Panc1 (cell line): ENCODE data around the gene KIDINS220. TPM values are rescaled to one million over a fixed set of nuclear protein-coding genes. Genes with fewer than 3 reads are reported as not detected.
A peak's percentile ranks its signal among the peaks of the same experiment; 100 is the strongest.

Experiments used
- ATAC-seq: fragments of 200-7000 bp; cut with Tn5 transposase; 2 replicates; pipeline ENCODE4 v1.9.1; 2020; ENCODE audit warnings: mild to moderate bottlenecking, moderate library complexity
- BruUV-seq: library from RNA; stranded (reverse); fragments of 400-500 nt; replicated peaks from 2 replicates; lab custom pipeline; 2021; lab: Mats Ljungman, UMichigan
- CTCF ChIA-PET: fragments of 300-600 bp; sonication (Branson Sonifier 250); formaldehyde crosslinking; loops from one replicate; lab custom pipeline; 2022; ENCODE audit warnings: antibody characterized with exemption; lab: Charles Lee
- POLR2A ChIA-PET: fragments of 300-600 bp; sonication (Branson Sonifier 250); formaldehyde crosslinking; loops from one replicate; lab custom pipeline; 2022; ENCODE audit warnings: antibody characterized with exemption; lab: Charles Lee
- DNase-seq: peaks from one replicate; pipeline ENCODE4 v3.0.0-alpha.2; 2010; ENCODE audit warnings: low read depth, low spot score
- H3K27ac ChIP-seq: 2 replicates; pipeline ENCODE4 v1.5.1; 2011; ENCODE audit warnings: mild to moderate bottlenecking, low read length, inconsistent platforms
- H3K27me3 ChIP-seq: fragments of 200-500 bp; sonication (Bioruptor generic); 2 replicates; pipeline ENCODE4 v1.6.0; 2014; ENCODE audit warnings: low read length, inconsistent platforms; ENCODE audit not compliant: control insufficient read depth, insufficient read depth
- H3K36me3 ChIP-seq: fragments of 200-500 bp; sonication (Bioruptor generic); 2 replicates; pipeline ENCODE4 v1.5.1; 2014; ENCODE audit warnings: inconsistent platforms, mild to moderate bottlenecking, low read length, moderate library complexity; ENCODE audit not compliant: control insufficient read depth, insufficient read depth
- H3K4me1 ChIP-seq: 2 replicates; pipeline ENCODE4 v1.5.1; 2011; ENCODE audit warnings: inconsistent platforms, mild to moderate bottlenecking, low read length, moderate library complexity; ENCODE audit not compliant: control insufficient read depth, insufficient read depth
- H3K4me3 ChIP-seq, 2 experiments: 2 replicates each; pipeline ENCODE4 v1.5.1; 2011 to 2012; ENCODE audit warnings: low read depth in 2 of 2, low read length in 2 of 2, mild to moderate bottlenecking in 2 of 2, inconsistent platforms in 1 of 2, moderate library complexity in 1 of 2
- H3K9me3 ChIP-seq: fragments of 200-500 bp; sonication (Bioruptor generic); 2 replicates; pipeline ENCODE4 v1.5.1; 2014; ENCODE audit warnings: low read depth, mild to moderate bottlenecking, inconsistent platforms, low read length, moderate library complexity; ENCODE audit not compliant: control insufficient read depth, insufficient read depth
- POLR2AphosphoS5 ChIP-seq: IDR thresholded peaks from 2 replicates; pipeline ENCODE4 v1.6.1; 2012; ENCODE audit warnings: mild to moderate bottlenecking, low read depth, low read length, moderate library complexity
- REST ChIP-seq, 2 experiments: IDR thresholded peaks; 2 replicates each; pipeline ENCODE4 v1.6.1; 2011 to 2012; ENCODE audit warnings: low read depth in 2 of 2, control low read depth in 1 of 2, low read length in 1 of 2, mild to moderate bottlenecking in 1 of 2, moderate library complexity in 1 of 2; ENCODE audit not compliant: insufficient read depth in 1 of 2
- SIN3A ChIP-seq: IDR thresholded peaks from 2 replicates; pipeline ENCODE4 v1.6.1; 2012; ENCODE audit warnings: low read depth, mild to moderate bottlenecking, low read length, moderate library complexity, borderline replicate concordance; ENCODE audit not compliant: insufficient read depth
- TCF7L2 ChIP-seq: IDR thresholded peaks from 2 replicates; pipeline ENCODE4 v1.6.1; 2011; ENCODE audit warnings: mild to moderate bottlenecking, low read depth, low read length, inconsistent platforms
- in situ Hi-C: cut with HindIII; loops from 2 replicates; pipeline ENCODE4 v1.10.0; 2016; ENCODE audit warnings: low sequenced_read_pairs, low pct_unique_long_range_greater_than_20kb
- intact Hi-C: fragments of 100-400 bp; cut with micrococcal nuclease; formaldehyde crosslinking; loops from one replicate; pipeline ENCODE4 v1.10.0; 2022; ENCODE audit not compliant: unreplicated experiment
- total RNA-seq: library from RNA; stranded (reverse); gene quantifications from one replicate; pipeline ENCODE4 v1.2.1, GENCODE V29; 2021; ENCODE audit not compliant: unreplicated experiment
- TF ChIP-seq, protein P1 (sequence below): fragments of 450-650 bp; IDR thresholded peaks from 2 replicates; pipeline ENCODE4 v1.5.1; 2017; ENCODE audit warnings: mild to moderate bottlenecking

KIDINS220 gene
- total RNA-seq, 1 experiment from 2014 or later = 39.3 TPM

GRCh38 chr2:8681786-8682692 is 155.4 kb downstream of the KIDINS220 start, which contains the start of gene ID2:
Gene ID2, plus strand, starts transcription at chr2:8682056. Its CDS starts 110 bp downstream, at chr2:8682166.
- peak within 1 kb of the TSS; percentile 71 to 88 for H3K4me3 ChIP-seq
- H3K9me3 ChIP-seq = no peaks in the 10 kb centered on the region
- POLR2A ChIA-PET = interaction anchor here (0.6 to 0.7 kb wide), 6 partner anchors 26 to 649 kb away, joined by 3 to 19 read pairs (median 4); no protein-coding TSS in a partner anchor
- in situ Hi-C loops (no loop called here), intact Hi-C loops (loop anchor here (5.0 to 10.0 kb wide), 3 partner anchors 527 to 1567 kb away; no protein-coding TSS in a partner anchor)
- no peak for DNase-seq
- H3K4me1 ChIP-seq = peaks cover 35% of the 10 kb centered on the region
- ATAC-seq = peak; percentile 74
- TF ChIP-seq SIN3A (peak; percentile 39; the same call in 1 of the 2 replicates), REST (IDR thresholded peaks at IDR 0.05; ENCODE audit: insufficient read depth in 1 of 2, low read depth in 2 of 2, low read length in 1 of 2) (peak in 1 of 2 experiments; percentile 42; a peak in 1 of 4 replicates), POLR2AphosphoS5 (peak; percentile 98), TCF7L2 (peak; percentile 87)
- TF ChIP-seq, protein P1, sequence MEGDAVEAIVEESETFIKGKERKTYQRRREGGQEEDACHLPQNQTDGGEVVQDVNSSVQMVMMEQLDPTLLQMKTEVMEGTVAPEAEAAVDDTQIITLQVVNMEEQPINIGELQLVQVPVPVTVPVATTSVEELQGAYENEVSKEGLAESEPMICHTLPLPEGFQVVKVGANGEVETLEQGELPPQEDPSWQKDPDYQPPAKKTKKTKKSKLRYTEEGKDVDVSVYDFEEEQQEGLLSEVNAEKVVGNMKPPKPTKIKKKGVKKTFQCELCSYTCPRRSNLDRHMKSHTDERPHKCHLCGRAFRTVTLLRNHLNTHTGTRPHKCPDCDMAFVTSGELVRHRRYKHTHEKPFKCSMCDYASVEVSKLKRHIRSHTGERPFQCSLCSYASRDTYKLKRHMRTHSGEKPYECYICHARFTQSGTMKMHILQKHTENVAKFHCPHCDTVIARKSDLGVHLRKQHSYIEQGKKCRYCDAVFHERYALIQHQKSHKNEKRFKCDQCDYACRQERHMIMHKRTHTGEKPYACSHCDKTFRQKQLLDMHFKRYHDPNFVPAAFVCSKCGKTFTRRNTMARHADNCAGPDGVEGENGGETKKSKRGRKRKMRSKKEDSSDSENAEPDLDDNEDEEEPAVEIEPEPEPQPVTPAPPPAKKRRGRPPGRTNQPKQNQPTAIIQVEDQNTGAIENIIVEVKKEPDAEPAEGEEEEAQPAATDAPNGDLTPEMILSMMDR = no peak
- CTCF ChIA-PET = interaction anchor here (0.6 to 1.0 kb wide), 2 partner anchors 11 to 1255 kb away, joined by 3 to 5 read pairs; no protein-coding TSS in a partner anchor
- peaks cover 11% of the 10 kb centered on the region; the same call in 1 of the 2 replicates for H3K36me3 ChIP-seq
- no TSS peak for BruUV-seq
- H3K27ac ChIP-seq = peak within 1 kb of the TSS; percentile 89
- no peaks in the 10 kb centered on the region; the same call in 1 of the 2 replicates for H3K27me3 ChIP-seq

DNA sequence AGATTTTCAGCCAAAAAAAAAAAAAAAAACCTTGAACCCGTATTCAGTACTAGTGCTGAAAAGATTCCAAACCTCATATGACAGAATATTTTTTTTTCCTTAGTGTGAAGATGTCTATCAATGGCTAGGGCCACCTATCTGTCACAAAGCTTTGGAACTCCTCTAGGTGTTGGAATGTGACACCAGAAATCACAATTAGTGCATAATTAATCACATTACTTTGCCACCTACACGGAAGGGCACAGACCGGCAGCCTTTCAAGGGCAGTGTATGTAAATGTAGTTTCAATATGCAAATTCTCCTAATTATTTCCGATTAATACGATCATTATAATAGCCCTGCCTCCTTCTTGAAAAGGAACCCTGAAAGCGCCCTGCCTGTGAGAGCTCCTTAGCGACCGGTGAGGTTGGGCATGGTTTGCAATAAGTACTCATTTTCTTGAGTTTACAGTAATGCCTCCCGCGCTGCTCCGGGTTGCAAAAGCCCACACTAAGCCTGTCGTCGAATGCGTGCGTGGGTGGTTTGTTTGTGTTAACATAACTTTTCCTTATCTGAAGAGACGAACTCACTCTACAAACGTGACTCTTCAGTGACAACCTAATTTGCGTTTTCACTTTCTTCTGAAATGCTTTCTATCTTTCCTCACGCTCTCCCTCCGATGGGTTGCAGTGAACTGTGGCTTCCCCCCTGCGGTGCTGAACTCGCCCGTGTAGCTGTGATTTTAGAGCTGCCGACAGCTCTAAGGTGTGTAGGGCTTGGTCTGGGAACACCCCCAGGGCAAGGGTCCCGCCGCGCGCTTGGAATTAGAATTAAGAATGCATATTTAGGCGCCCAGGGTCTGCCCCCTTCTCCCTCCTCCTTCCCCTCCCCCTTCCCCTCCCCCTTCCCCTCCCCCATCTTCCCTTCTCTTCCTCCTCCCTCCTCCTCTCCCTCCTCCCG is 156.3 kb downstream of the KIDINS220 start:
- Histone ChIP-seq H3K4me3 (peak overlapping the region; percentile 61 to 79), H3K36me3 (peaks cover 11% of the 10 kb centered on the region; the same call in 1 of the 2 replicates), H3K27ac (peak overlapping the region; percentile 89), H3K9me3 (no peaks in the 10 kb centered on the region), H3K4me1 (peaks cover 35% of the 10 kb centered on the region), H3K27me3 (no peaks in the 10 kb centered on the region; the same call in 1 of the 2 replicates)
- ATAC-seq (no peak), DNase-seq (no peak)
- no peak for TF ChIP-seq REST (IDR thresholded peaks at IDR 0.05; ENCODE audit: insufficient read depth in 1 of 2, low read depth in 2 of 2, low read length in 1 of 2)
- no peak for TF ChIP-seq SIN3A
- TF ChIP-seq, protein P1 = no peak
- TF ChIP-seq TCF7L2 = no peak
- TF ChIP-seq POLR2AphosphoS5 = no peak
- CTCF ChIA-PET = interaction anchor here (0.6 kb wide), 1 partner anchor 12 kb away, joined by 3 read pairs; no protein-coding TSS in a partner anchor
- intact Hi-C loops = loop anchor here (5.0 to 10.0 kb wide), 3 partner anchors 526 to 1566 kb away; no protein-coding TSS in a partner anchor
- BruUV-seq = no TSS peak
- POLR2A ChIA-PET = interaction anchor here (0.6 to 0.7 kb wide), 4 partner anchors 52 to 648 kb away, joined by 3 to 6 read pairs (median 4); no protein-coding TSS in a partner anchor
- in situ Hi-C loops = no loop called here
